Measurements from ENCODE around the gene PPM1A.

The PPM1A gene

DNA sequence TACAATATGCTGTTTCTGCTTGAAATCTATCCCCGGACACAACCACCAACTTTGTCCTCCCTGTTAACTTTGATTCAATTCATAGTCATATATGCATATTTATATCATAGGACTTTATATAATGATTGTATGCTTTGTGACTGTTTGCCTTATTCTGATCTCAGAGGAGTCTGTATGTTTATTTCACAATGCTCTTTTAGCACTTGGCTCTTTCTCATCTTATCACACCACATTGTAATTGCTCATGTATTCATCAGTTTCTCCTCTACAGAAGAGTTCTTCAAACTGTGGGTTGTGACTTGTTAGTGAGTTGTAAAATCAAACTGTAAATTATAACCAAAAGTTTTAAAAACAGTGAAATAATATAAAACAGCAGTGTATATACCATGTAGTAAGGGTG is 21.7 kb upstream of the PPM1A start:
- DNase-seq, result no peak

DNA sequence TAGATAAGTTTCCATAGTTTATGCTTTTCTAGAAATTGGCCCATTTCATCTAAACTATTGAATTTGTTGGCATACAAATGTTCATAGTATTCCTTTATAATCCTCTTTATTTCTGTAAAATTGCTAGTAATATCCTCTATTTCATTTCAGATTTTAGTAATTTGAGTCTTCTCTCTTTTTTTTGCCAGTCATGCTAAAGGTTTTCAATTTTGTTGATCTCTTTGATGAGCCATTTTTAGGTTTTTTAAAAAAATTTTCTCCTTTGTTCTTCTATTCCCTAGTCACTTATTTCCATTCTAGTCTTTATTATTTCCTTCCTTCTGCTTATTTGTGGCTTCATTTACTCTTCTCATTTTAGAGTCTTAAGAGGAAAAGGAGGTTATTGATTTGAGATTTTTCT is 19.4 kb upstream of the PPM1A start:
- DNase-seq, result no peak

DNA sequence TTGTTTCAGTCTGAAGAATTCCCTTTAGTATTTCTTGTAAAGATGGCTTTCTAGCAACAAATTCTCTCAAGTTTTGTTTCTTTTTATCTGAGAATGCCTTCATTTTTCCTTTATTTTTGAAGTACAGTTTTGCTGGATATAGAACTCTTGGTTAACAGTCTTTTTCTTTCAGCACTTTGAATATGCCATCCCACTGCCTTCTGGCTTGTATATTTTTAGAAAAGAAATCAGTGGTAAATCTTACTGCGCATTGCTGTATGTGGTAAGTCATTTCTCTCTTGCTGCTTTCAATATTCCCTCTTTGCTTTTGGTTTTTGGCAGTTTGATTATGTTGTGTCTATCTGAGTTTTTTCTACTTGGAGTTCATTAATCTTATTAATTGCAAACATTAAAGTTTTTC is 16.8 kb upstream of the PPM1A start:
- DNase-seq, result no peak

DNA sequence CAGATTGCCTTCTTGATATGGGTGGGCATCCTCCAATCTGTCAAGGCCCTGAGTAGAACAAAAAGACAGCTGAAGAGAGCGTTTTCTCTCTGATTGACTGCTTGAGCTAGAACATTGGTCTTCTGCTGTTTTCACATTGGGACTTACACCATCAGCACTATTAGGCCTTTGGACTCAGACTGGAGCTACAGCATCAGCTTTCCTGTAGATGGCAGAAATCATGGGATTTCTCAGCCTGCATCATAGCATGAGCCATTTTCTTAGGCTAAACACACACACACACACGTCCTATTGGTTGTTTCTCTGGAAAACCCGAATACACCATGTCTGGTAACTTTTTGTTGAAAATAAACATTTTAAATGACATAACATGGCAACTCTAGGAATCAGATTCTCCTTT is 15.8 kb upstream of the PPM1A start:
- DNase-seq, result no peak

DNA sequence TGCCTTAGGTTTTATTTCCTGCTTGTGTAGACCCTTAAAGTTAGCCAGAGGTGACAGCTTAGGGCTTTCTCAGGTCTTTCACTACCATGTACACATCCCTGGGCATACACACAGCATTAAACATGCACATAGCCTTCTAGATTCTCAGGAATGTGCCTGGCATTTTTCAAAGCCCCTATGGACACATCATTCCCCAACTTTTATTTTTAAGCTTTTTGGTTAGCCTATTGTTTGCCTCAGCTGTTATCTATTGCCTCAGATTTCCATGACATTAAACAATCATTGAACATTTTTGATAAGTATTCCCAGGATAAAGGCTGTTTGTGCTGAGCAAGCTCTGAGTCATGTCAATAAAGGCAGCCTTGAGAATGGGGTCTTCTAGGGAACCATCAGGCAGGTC is 15.1 kb upstream of the PPM1A start:
- DNase-seq, result no peak

DNA sequence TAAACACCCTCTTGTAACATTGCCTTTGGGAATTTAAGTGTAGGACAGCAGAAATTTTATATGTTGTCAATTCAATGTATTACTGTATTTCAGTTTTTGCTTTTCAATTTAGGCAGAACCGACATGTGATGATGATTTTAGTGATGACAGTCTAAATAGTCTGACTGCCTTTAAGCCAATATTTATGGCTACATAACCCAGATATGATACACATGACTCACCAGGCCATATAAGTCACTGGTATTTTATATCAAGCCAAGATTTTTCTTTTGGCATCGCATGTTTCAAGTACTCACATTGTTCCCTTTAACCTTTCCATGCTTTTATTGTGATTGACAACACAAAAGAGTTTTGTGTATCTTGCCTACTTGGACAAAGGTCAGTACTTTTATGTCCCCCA is 13.6 kb upstream of the PPM1A start:
- DNase-seq, result no peak

DNA sequence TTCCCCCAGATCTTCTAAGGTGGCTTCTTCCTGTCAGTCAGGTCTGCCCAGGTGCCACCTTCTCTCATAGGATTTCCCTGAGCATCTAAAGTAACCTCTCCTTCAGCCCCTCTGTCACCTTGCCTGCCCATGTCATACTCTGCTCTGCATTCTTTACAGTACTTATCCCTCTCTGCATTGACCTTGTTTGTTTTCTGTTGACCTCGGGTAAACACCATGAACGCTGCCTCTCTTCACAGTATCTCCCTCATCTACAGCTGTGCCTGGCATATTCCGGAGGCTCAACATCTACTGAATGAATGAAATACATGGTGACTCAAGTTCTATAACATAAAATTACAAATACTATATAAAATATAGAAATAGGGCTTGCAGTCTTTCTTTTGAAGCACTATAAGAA is 10.1 kb upstream of the PPM1A start:
- no peak for DNase-seq

DNA sequence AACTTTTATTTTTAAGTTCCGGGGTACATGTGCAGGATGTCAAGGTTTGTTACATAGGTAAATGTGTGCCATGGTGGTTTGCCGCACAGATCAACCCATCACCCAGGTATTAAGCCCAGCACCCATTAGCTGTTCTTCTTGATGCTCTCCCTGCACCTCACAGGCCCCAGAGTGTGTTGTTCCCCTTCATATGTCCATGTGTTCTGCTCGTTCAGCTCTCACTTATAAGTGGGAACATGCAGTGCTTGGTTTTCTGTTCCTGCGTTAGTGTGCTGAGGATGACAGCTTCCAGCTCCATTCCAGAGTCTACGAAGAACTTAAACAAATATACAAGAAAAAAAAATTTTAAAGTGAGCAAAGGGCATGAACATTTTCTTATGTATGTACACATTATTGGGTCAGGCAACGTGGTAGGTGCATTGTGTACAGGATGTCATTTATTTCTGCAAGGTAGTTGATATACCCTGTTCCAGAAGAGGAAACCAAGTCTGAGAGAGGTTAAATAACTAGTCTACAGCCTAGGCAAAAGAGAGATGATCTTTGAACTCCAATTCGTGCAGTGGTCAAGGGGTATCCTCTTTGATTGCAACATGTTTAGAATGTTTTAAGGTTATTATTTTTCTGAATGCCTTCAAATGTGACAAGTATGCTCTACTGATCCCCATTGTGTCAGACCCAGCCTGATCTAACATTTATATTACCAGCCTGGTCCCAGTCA is 8.7 kb upstream of the PPM1A start:
- DNase-seq, result no peak

DNA sequence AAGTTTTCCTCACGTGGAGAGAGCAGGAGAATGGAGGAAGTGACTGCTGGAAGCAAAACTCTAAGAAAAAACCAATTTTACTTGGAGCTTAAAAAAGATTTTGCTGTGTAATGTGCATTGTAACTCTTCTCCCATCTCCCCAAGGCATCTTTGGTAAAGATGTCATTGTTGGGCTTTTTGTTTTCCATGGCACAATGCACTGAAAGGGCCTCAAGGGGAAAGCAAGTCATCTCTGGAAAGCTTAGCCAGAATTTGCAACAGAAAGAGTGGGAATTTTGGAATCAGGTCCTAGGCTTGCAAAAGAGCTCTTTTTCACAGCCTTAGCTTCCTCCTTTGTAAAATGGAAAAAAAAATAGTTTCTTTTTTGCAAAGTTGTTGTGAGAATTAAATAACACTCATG is 7.9 kb upstream of the PPM1A start:
- no peak for DNase-seq

DNA sequence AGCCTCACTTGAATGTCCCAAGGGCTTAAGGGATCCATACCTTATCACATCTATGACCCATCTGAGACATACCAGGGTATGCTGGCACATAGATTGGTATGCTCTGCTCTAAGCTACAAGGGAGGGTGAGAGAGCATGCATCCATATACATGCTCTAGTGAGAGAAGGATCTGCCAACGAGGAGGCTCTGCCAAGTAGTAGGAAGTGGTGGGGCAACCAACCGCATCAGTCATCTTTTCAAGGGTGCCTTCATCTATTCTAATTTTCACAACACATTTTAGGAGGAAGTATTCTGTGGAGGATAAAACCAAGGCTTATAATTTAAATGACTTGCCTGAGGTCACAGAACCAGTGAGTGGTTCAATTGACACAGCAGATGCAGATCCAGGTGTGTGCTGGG is 6.6 kb upstream of the PPM1A start:
- DNase-seq, result no peak

DNA sequence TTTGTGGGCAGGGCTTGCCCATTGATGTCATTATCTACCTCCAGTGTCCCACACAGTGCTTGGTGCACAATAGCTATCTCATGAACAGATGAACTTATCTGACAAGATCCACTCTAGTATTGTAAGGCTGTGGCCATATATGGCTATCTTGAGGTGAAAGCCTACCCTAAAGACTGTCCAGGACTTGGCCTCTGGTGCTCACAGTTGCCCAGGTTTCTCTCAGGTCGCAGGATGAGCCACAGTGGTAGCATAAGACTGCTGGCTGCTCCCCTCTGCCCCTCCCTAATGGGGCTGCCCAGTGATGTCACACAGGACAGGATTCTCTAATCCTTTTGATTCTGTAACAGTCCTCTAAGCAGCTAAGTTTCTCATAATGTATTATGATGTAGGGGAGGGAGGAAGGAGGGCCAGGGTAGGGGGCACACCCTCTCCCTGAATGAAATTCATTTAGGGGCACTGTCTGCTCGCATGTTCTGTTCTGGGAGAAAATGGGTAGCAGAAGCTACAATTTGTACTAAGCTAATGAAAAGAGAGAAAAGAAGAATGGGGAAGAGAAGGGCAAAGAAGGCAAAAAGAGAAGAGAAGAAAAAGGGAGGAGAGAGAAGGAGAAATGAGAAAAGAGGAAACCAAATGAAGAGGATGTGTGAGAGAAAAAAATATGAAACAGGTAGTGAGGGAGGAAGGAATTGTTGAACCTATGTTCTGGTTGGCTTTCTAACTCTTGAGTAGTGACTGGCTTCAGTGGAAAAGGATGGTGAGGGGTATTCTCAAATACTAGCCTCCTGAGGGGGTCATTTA is 3.4 kb upstream of the PPM1A start:
- no peak for DNase-seq

DNA sequence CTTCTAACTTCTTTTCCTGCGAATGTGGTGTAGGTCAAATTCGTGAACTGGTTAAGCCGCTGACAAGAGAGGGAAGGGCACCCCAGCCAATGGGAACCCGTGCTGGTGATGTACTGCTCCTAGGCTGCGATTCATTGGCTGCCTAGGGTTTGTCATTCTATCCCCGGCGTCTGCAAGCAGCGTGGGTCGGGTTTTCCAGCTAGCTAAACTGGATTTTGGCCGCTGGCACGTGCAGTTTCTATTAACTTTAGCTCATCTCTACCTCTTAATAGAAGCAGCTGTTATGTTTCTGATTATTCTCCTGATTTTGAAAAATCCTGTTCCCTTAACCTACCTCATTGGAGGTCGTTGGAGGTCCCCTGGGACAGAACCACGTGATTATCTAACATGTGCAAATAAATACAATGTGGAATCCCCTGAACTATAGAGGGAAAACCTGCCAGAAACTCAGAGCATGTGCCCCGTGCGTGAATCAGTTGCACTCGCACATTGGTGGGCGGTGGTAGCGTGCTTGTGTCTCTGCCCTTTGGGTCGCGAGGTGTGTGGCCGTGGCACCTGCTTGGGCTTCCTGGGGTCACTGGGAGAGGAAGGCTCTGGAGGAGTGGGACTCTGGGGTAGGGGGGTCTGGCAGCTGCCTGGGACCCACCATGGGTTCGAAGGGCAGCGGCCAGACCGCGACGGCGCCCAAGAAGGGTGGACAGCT is 876 bp upstream of the PPM1A start:
- peak; percentile 86 for DNase-seq

DNA sequence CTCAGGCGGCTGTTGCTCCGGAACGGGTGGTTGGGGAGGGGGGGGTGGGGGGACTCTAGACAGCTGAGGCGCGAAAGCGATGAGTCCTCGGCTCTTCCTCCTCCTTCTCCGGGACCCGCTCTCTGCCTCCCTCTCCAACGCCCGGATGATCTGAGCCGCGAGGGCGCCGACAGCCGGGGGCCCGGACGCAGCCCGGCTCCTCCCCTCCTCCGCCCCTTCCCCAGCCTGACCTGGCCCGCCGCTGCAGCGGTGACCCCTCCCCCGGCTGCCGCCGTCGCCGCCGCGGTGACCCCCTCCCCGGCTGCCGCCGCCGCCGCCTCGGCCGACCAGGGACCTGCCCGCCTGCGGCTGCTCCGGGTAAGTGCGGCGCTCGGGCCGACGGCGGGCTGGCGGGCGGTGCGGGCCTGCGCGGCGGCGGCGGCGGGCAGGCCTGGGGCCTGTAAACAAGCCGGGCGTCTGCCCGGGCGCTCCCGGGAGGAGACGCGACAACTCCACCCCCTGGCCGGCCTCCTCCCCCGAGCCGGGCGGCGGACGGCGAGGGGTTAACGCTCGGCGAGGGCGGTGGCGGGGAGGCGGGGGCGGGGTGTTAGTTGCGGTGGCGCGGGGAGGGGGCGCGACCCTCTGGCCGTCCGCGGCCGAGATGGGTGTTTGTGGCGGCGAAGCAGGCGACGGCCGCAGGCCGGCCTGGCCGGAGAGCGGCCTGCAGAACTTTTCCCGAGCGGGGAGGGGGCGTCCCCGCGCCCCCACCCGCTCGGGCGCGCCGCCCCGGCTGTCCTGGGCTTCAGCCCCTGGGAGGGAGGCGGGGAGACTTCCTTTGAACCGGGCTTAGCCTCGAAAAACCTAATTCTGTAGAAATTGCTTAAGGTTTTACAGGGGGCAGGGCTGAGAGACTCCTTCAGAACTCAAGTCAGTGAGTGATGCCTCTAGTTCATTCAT is 568 bp downstream of the PPM1A start:
- DNase-seq, result no peak

DNA sequence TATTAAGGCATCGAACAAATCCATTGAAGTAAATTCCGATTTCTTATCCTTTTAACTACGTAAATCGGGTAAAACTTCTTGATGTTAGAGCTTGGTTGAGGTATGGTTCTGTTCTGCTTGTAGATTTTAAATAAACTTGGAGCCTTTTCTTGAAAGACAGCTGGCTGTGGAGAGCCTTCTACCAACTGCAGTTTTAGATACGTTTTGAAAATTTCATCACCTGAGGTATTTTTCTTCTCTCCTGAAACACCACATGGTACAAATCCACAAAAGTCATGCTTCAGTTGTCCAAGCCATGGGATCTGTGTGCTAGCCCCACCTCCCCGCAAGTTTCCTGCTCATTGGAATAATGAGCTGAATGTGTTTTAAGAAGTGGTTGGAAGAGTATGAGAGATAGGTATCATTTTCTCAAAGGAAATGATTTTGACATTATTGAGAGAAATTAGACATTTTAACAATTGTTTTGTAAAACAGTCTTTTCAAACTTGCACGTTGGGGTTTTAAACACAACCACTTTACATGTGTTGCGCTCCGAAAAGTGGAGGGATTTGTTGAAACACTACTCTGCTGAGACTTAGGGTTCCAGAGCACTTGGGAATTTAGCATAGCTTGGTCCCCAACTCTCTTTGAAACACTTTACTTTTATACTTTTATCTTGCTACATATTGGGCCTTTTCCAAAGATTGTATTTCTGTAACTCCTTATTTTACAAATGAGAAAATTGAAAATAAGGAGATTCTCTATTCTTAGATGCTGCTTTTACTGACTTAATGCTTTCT is 1.4 kb downstream of the PPM1A start:
- peak; percentile 16 for DNase-seq

DNA sequence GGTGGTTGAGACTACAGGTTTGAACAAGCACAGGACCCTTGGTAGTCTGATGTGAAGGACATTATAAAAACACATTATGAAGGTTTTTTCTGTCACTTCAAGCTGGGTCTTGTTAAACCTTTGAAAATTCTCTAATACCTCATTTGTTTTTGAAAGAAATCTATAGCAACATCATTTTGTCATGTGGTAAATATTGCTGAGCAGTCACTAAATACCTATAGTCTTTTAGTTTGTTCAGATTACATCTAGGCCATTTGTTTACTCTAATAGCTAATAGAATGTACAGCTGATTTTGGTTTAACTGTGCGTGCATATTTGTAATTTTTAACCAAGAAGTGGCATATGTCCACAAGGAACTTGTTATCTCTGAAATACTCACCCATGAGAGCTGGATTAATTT is 2.9 kb downstream of the PPM1A start:
- no peak for DNase-seq

DNA sequence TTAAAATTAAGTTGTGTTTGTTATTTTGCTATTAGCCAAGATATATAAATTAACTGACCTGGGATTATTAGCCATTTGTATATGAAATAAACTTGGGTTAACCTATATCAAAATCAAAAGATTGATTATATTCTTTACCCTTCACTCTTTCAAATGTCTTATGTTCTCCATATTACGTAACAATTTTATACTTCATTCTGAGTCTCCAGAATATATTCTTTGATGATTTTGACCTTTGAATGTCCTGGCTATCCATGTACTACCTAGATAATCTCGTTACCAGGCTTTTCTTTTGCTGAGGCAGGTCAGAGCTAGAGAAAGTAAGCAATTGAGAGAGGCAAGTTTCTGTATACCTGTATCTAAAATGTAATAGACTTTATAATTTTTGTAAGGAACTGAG is 3.6 kb downstream of the PPM1A start:
- no peak for DNase-seq

DNA sequence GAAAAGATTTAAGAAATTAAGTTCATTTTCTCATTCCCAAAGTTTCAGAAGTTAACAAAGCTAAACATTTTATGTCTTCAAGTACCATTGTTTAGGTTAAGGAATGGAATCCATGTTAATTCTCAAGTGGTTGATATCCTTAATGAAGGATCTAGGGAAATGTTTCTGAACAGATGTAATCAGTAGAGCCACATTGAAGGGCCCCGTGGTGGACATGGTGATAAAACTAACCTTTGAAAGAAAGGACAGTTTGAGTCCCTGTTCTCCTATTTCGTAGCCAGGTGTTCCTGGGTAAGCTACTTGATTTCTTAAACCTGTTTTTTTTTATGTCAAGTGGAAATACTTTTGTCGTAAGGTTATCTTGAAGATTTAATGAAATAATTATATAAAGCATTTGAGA is 4.6 kb downstream of the PPM1A start:
- DNase-seq, result no peak

DNA sequence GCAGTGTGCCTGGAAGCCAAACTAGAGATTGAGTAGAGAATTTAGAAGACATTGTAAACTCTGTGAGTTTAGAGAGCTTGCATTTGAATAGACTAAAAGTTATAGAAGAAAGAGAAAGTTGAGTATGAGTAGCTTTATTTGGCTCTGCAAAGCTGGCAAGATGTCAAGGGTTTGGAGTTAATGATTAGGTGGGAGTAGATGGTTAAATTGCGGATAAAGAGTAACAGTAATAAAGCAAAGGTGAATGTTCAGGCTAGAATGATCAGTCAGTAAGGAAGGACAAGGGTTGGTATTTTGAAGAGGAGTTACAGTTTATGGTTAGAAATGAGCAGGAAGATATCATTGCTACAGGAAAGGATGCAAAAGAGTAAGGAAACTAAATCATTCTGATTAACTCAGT is 5.2 kb downstream of the PPM1A start:
- DNase-seq, result no peak

DNA sequence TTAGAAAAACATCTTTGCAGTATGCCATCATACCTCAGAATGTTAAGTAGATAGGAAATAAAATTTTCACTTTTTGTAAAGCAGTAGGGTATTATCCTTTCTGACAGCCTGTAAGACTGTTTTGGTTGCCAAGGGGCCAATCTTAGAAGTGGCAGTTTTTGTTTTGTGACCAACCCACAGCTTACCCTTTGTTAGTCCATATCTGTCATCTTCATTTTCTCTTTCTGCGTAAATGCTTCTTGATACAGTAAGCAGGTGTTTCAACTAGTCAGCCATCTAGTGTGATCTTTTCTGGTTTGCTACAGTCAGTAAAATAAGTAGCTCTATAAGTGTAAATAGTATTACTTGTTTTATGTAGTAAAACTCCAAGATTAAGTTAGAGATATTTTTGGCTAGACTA is 8.8 kb downstream of the PPM1A start:
- no peak for DNase-seq

DNA sequence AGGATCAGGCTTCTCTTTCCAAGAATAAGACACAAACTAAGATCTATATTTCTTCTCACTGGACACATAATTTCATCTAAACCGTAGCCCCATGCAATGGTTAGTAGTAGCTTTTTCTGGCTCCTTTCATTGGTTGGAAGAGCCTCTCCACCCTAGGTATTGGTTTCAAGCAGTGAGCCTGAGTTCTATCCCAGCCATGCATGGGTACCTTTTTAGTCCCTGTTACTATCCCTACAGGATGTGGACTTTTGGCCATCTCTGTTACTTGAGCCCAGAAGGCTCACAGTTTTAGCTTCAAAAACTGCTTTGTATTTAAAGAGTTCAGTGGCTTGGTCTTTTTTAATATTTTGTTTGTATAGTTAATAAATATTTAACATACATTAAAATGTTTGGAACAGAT is 16.1 kb downstream of the PPM1A start:
- DNase-seq, result no peak

DNA sequence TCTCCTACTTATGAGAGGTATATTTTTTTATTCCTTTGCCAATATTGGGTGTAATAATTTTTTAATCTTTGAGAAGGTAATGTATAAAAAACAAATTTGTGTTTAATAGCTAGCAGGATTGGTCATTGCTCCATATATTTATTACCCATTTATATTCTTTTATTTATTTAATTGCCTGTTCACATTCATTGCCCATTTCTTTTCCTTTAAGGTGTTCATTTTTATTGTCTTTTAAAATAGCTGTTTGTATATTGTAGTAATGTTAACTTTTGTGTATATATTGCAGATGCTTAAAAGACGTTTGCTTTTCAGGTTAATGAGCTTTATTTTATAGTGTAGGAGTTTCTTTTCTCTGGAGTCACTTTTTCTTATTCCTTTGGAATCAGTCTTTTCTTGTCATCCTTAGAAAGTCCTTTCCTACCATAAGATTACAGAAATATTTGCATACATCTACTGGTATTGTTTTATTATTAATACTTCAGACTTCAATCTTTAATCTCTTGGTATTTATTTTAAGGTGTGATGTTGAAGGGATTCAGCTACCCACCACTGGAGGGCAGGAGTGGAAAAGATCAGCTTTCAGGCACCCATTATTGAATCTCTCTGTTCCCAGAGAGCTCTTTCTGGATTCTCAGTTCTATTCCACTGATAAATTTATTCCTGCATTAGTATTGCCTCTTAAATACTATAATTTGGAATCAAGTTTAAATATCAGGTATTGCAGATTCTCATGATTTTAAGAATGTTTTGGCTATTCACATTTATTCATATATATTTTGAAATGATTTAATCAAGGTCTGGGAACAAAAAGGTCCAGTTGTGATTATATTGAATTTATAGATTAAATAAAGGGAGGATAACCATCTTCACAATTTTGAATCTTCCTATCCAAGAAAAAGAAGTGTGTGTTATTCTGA is 17.3 kb downstream of the PPM1A start:
- DNase-seq, result no peak

Data from DMS 273 treated with DMSO at 0.1 percent for 48 hours (cell line).